COLO668 (cell line): Measurements from ENCODE around the gene ADRB2.
"Not testable (repeated sequence)": the region's sequence is repeated elsewhere in the genome, so short reads cannot be mapped to it uniquely, and the experiment has no call there.

Experiments used
- DNase-seq: peaks from one replicate; lab custom pipeline; 2025; ENCODE audit not compliant: unreplicated experiment; lab: John Stamatoyannopoulos, UW

ADRB2 gene

DNA sequence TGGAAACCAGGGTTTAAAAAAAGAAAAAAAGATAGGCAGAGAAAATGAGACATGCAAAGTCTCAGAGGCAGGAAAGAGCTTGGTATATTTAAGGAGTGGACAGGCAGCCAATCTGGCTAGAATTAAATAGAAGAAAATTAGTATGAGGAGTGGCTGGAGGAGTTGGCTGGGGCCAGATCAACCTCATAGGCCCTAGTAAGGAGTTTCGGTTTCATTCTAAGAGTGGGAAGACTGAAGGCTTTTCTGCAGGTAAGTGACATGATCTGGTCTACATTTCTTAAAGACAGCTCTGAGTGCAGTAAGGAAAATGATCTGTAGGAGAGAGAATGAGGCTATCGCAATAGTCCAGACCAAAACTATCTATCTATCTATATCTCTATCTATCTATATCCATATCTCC is 27.5 kb downstream of the ADRB2 start:
- DNase-seq, result no peak

DNA sequence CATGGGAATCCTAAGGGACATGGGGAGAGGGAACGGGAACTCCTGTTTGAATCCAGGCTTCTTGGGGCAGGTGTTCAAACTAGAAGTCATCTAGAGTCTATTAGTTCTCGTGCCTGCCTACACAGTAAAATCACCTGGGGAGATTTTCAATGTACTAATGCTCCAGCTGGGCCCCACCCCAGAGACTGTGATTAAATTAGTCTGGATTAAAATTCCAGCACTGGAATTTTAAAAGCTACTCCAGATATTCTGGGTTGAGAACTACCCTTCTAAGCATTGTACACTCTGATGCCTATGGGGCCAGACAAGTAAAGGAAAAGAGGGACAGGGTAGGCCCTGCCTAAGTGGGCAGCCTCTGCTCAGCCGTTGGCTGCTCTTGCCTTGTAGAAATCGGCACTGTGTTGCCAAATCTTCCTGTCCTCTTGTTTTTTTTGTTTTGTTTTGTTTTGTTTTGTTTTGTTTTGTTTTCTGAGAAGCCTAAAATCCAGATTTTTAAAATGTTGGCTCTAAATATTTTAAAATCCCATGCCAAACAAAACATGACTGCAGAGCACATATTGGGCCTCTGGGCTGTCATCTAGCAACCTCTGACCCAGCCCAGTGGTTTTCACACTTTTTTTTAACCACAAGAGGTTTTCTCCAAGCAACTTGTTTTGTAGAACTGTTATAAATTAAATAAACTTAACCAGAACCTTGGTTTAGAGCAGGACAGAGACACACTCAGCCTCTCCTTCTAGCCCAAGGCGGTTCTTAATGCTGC is 29.0 kb downstream of the ADRB2 start:
- DNase-seq, result no peak

- DNase-seq, result no peak
Observed at GRCh38 chr5:148856009-148856367, 29.6 kb downstream of the ADRB2 start.

GRCh38 chr5:148856424-148856823 is 30.0 kb downstream of the ADRB2 start:
- DNase-seq, result no peak

- DNase-seq, result no peak
Observed at GRCh38 chr5:148857474-148857873, 31.1 kb downstream of the ADRB2 start.

GRCh38 chr5:148858106-148858505 is 31.7 kb downstream of the ADRB2 start:
- no peak for DNase-seq

DNA sequence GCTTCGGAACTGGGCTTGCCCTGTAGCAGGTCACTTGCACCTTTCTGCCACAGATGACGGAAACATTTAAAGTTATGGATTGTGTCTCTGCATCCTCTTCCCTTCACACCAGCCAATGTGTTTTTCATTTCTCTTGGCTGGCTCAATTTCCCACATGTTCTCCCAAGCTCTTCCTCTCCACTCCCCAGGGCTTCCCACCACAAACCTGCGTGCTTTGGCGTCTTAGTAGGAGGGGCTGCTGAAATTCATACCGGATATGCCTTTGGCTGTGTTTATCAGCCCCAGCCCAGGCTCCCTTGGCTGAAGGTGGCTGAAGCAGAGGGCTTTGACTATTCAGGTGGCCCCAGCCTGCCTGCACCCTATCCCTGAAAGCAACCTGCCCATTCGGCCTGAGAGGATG is 32.1 kb downstream of the ADRB2 start:
- no peak for DNase-seq

GRCh38 chr5:148859703-148860102 is 33.3 kb downstream of the ADRB2 start:
- DNase-seq, result no peak

DNA sequence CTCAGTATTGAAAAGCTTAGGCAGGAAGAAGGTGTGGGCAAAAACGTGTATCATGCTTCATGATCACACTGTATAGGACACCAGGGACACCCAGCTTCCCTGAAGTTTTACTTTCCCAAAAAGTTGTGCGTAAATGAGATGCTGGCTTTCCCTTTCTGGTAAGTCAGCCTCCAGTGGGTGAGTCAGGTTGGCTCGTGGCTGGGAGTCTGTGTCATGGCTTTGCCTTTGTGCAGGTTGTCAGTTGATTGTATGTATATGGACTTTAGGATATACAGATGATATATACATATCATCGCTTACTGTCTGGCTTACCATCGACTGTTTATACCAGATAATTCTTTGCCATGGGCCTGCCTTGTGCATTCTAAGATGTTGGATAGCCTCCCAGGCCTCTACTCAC is 34.2 kb downstream of the ADRB2 start:
- no peak for DNase-seq

- DNase-seq, result no peak
Observed at GRCh38 chr5:148861088-148861487, 34.7 kb downstream of the ADRB2 start.

DNA sequence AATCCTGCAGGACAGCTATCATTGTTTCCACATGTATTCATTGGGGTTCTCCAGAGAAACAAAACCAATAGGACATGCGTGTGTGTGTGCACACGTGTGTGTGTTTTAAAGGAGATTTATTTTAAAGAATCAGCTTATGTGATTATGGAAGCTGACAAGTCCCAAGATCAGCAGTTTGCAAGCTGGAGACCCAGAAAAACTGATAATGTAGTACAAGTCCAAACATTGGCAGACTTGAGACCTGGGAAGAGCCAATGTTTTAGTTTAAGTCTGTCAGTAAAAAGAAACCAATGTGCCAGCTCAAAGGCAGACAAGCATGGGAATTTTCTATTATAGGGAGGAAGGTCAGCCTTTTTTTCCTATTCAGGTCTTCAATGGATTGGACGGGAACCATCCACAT is 35.3 kb downstream of the ADRB2 start:
- no peak for DNase-seq

GRCh38 chr5:148864113-148864841 is 37.9 kb downstream of the ADRB2 start:
- no peak for DNase-seq

- DNase-seq, result no peak
Observed at GRCh38 chr5:148866024-148866423, 39.6 kb downstream of the ADRB2 start.

- no peak for DNase-seq
Observed at GRCh38 chr5:148873120-148873519, 46.7 kb downstream of the ADRB2 start.

DNA sequence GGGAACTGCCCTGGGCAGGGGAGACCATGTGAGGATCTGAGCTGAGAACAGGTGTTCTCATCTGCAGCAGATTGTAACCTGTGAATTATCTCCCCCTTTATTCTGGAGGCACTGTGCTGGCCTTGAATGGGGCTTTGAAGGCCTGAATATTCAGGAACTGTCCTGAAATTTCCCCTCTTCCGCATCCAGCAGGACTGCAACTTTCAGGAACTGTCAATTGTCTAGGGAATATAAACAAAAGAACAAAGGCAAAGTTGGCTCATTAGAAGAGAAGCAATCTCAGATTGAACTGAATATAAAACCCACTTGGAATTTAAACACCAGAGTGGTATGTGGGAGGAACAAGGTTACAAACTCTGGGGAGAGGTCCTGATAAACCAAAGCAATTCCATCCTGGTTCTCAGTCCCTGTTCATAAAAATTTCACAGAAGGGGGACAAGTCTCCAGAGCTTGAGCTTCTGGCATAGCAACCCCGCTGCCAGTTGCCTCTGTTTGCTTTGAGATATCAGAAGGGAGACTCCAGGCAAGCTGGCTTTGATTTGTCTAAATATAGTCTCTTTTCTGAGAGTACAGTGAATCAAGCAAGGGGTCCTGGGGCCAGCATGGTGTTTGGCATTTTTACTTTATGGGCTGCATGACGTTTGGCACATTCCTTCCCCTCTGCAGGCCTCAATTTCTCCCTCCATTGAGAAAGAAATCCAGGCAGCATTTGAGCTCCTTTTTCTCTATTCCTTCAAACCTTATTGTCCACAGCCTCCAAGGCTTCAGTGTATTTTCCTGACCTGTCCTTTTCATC is 47.5 kb downstream of the ADRB2 start:
- DNase-seq, result no peak

- DNase-seq, result no peak
Observed at GRCh38 chr5:148875205-148875875, 48.9 kb downstream of the ADRB2 start.

DNA sequence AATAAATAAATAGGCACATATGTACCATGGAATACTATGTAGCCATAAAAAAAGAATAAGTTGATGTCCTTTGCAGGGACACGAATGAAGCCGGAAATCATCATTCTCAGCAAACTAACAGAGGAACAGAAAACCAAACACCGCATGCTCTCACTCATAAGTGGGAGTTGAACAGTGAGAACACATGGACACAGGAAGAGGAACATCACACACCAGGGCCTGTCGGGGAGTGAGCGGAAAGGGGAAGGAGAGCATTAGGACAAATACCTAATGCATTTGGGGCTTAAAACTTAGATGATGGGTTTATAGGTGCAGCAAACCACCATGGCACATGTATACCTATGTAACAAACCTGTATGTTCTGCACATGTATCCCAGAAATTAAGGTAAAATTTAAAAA is 51.0 kb downstream of the ADRB2 start:
- not testable (repeated sequence) for DNase-seq
